HUDEP-2 (cell line): ENCODE results near the gene NR1H3.
A peak's percentile ranks its signal among the peaks of the same experiment; 100 is the strongest.
"Not testable (repeated sequence)": the region's sequence is repeated elsewhere in the genome, so short reads cannot be mapped to it uniquely, and the experiment has no call there.

Experiments used
- DNase-seq, 76 experiments: peaks; one replicate each; lab custom pipeline; 2025; ENCODE audit not compliant: unreplicated experiment in 76 of 76; lab: John Stamatoyannopoulos, UW

The NR1H3 gene

DNA sequence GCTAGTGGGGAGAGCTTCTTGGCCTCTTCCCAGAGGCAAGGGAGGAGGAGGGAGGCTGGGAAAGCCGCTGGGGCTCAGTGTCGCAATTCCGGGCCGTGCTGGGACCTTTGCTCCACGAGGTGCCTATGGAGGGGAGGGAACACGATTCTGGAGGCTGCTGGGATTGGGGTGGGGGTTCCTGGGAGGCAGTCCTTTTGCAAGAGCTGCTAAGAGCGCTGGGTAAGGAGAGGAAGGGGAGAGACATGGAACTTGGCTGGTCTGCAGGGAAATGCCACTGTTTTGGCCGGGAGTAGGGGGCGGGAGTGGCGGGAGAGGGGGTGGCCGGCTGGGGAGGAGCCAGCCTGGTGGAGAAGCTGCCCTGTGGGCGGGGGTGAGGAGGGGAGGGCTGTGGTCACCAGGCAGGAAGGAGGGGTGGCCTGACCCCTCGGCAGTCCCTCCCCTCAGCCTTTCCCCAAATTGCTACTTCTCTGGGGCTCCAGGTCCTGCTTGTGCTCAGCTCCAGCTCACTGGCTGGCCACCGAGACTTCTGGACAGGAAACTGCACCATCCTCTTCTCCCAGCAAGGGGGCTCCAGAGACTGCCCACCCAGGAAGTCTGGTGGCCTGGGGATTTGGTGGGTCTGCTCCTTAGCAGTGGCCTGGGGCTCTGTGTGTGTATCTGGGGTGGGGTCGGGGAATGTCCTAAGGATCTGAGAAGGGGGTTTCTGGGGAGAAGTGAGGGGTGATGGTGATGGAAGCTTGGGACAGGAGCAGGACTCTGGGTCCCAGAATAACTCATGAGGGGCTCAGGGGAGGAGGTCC is at the start of gene NR1H3:
NR1H3 (plus strand) TSS at position 480 of the 800 bp plus-strand sequence. CDS start 1,221 bp downstream, outside the sequence.
- DNase-seq = peak in 6 of 76 experiments; percentile 6 to 16 (median 13)

DNA sequence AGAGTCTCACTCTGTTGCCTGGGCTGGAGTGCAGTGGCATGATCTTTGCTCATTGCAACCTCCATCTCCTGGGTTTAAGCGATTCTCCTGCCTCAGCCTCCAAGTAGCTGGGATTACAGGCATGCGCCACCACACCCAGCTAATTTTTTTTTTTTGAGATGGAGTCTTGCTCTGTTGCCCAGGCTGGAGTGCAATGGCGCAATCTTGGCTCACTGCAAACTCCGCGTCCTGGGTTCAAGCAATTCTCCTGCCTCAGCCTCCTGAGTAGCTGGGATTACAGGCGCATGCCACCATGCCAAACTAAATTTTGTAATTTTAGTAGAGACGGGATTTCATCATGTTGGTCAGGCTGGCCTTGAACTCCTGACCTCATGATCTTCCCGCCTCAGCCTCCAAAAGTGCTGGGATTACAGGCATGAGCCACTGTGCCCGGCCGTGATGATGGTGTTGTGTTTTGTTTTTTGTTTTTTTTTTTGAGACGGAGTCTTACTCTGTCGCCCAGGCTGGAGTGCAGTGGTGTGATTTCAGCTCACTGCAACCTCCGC is 49.7 kb upstream of the NR1H3 start:
- not testable (repeated sequence) for DNase-seq

DNA sequence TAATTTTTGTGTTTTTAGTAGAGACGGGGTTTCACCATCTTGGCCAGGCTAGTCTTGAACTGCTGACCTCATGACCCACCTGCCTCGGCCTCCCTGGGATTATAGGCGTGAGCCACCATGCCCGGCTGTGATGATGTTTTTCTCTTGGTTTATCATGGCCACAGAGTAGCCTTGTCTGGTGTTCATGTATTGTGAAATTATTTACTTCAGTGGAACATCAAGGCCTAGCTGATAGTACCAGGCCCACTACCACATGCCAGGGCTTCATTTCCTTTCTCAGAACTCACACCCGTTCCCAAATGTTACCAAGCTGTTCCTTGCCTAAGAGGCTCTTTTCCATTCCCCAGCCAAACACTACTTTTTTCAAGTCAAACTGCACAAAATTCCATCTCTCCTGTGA is 49.2 kb upstream of the NR1H3 start:
- DNase-seq = no peak

DNA sequence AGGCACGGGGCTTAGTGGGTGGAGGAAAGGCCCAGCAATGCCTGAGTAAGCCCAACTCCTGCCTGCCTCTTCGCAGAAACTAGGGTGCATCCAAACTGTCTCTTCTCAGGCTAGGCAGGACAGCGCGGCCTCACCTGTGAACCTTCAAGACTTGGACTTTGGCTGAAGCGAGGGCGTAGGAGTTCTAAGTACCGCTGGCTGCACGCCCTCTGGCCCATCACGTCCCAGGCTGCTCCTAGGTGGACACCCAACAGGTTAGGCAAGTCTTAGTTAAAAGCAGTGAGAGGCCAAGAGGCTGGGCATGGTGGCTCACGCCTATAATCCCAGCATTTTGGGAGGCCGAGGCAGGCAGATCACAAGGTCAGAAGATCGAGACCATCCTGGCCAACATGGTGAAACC is 44.9 kb upstream of the NR1H3 start:
- DNase-seq = no peak

DNA sequence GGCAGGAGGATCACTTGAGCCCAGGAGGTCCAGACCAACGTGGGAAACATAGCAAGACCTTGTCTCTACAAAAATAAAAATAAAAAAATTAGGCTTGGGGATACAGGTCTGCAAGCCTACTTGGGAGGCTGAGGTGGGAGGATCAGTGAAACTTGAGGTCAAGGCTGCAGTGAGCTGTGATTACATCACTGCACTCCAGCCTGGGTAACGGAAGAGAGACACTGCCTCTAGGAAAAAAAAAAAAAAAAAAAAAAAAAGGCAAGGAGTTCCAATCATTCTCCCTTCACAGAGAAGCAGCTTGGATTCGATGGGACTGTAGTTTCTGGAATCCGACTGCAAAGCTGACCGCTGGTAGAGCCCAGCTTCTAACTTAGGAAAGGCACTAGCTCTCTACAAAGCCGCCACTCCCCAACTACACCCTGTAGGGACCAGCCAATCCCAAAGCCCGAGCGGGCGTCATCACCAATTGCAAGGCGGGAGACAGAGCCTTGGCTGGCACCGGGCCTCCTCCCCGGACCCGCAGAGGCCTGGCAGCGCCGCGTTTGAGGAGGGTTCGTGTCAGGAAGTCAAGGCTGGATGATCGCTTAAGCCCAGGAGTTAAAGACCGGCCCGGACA is 43.7 kb upstream of the NR1H3 start:
- DNase-seq = peak in 74 of 76 experiments; percentile 60 to 94 (median 87)

DNA sequence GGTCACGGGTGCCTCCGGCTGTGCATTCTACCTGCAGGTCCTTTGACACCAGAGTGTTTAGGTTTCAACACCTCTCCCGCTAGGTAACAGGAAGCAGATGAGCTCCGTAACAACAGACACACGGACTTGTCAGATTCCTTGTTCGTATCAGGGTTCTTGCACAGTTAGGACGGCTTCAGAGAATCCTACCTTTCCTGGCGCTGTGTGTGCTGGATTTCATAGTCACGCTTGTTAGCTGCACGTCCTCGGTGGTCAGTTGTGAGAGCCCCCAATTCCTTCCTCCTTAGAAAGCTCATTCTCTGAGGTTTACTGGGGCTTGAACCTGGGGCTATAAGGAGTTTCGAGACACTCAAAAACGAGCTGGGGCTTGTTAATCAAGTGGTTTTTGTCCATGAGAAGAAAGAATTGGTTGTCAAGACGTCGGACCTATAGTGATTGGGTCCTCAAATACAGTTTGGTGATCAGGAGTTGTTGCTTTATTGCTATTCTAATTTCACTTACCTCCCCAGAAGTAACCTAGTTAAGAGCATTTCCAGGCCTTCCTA is 42.4 kb upstream of the NR1H3 start:
- DNase-seq = peak in 2 of 76 experiments; percentile 13 to 34

DNA sequence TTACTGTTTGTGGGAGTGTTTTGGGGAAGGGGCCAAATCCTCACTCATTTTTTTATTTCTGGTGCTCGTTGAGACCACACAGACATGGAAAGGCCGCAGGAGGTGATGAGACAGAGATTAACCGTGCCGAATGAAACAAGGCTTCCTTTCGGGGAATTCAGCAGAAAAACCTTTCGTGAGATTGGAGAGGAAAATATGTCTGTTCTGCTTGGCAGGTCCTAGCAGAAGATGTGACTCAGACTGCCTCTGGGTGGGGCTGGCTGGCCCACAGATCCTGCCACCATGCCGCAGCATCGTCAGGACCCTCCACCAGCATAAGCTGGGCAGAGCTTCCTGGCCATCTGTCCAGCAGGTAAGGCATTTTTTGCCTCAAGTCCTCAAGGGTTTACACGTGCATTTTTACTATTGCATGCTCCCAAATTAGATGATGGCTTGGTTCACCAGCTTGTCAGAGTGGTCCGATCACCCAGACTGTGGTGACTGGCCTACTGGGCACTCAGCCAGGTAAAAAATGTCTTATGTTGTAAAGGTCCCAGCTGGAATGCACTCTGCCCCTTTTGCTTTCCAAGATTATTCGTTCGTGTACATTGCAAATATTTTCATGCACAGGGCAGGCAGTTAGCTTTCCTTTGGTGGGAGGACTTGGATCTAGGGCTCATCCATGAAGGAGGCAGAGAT is 41.5 kb upstream of the NR1H3 start:
- peak in 64 of 76 experiments; percentile 8 to 80 (median 48) for DNase-seq

DNA sequence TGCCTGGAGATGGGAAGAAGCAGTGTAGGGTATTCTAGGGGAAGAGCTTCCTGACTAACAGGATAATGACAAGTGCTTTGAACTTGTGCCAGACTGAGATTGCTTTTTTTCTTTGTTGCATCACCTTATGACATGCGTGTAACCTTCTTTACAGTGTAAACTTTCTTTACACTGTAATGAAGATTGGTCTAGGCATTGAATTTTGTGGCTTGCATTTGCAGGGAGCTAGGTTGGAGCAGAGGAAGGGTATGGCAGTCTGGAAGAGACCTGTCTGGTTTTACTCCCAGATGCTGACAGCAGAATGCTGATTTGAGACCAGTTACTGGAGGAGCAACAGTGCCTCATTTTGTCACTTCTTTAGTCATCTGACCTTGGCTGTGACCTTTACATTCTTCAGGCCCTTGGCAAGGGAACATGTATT is 37.4 kb upstream of the NR1H3 start:
- DNase-seq = no peak

DNA sequence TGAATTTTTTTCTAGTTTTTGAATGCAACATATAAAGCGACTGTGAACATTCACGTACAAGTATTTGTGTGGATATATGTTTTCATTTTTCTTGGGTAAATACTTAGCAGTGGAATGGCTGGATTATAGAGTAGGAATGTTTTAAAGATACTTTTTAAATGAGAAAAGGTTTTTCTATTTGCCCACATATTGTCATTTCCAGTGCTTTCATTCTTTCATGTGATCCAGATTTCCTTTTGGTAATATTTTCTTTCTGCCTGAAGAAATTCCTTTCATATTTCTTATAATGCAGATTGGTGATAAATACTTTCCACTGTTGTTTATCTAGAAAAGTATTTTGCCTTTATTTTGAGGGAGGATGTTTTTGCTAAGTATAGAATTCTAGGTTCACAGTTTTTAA is 35.1 kb upstream of the NR1H3 start:
- no peak for DNase-seq

DNA sequence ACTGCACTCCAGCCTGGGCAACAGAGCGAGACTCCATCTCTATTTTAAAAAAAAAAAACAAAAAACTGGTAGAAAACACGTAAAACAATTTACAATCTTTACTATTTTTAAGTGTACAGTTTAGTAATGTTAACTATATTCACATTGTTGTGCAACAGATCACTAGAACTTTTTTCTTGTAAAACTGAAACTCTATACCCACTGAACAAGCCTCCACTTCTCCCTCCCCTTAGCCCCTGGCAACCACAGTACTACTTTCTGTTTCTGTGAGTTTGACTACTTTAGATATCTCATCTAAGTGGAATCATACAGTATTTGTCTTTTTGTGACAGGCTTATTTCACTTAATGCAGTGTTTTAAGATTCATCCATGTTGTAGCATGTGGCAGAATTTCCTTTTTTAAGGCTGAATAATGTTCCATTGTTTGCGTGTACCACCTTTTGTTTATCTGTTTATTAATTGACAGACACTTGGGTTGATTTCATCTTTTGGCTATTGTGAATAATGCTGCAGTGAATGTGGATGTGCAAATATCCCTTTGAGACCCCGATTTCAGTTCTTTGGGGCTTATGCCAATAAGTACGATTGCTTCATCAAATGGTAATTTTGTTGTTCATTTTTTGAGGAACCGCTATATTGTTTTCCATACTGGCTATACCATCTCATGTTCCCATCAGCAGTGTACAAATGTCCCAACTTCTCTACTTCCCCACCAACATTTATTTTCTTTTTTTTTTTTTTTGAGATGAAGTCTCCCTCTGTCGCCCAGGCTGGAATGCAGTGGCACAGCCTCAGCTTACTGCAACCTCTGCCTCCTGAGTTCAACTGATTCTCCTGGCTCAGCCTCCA is 32.0 kb upstream of the NR1H3 start:
- DNase-seq = no peak

DNA sequence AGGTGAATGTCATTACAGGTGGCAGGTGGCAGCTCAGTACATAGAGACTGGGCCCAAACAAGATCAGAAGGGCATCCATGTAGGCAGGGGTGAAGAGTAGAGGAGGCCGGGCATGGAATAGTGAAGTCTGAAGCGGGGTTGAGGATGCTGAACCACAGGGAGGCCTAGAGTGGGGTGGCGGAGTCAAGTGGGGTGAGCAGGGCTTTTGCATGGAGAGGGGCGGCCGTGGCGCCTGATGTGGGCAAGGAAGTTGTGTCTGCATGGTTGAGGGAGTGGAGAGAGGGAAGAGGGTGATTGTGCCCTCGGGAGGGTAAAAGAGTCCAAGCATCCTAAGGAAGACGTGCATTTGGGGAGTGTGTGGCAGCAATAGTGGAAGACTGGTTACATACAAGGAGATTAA is 28.6 kb upstream of the NR1H3 start:
- DNase-seq = no peak

DNA sequence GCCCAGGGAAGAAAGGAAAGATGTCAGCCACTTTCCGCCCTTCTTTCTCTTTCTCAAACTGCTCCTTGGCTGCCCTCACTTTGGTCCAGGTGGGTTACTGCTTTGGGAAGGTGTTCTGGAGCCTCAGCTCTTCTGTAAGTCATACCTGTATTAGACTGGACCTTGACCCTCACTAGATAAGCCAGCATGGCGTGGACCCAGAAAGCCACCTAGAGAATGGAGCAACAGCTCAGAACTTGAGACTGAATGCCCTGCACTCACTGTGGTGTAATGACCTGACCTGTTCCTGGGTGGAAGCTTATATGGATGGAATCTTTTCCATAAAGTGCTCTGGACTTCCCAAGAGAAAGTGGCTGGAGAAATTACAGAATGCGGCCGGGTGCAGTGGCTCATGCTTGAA is 24.7 kb upstream of the NR1H3 start:
- no peak for DNase-seq

DNA sequence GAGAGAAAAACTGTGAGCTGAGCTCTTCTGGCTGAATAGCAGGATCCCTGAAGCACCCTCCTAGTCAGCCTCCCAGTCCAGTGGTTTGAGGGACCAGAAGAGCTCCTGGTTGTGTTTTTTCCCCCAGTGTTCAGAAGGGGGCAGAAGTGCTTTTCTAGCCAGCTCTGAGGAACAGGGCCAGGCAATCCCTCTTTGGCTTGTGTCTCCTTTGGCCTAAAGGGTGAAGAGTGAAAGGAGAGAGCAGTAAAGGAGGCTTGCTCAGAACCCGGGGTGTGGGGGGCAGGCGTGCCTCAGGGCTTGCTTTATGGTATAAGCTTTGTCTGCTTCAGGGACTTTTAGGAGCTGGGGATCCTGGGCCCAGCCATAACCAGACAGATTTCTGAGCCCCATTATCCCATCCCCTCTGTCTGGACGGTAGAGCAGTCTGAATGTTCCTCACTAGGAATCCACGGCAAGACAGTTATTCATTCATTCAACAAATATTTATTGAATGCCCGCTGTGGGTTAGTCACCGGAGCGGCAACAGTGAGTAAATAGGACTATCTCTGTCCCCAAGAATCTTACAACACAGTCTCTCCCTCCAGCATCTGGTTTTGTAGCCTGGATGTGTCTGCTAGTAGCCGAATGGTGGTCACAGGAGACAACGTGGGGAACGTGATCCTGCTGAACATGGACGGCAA is 23.7 kb upstream of the NR1H3 start:
- DNase-seq = peak in 17 of 76 experiments; percentile 3 to 39 (median 13)

DNA sequence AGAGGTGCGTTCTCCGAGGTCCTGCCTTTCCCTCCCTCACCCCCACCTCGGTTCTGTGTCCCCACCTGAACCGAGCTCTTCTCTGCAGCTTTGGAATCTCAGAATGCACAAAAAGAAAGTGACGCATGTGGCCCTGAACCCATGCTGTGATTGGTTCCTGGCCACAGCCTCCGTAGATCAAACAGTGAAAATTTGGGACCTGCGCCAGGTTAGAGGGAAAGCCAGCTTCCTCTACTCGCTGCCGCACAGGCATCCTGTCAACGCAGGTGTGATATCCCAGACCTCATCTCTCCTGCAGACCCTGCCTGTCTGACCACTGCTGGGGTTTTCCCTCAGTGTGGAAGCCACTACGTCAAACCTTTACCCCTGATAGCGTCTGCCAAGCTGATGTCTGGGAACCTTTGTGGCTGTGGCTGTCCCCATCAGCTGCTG is 23.1 kb upstream of the NR1H3 start:
- DNase-seq = no peak

DNA sequence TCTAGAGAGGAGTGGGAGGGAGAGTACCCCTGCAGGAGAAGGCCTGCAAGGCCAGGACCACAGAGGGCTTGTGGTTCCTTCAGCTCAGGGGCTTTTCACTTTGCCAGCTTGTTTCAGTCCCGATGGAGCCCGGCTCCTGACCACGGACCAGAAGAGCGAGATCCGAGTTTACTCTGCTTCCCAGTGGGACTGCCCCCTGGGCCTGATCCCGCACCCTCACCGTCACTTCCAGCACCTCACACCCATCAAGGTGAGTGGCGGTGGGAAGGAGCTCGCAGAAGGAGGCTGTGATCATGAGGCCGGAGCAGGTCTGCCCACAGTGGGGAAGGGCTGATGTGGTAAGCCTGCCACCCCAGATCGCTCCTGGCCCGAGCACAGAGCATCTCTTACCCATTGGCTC is 22.6 kb upstream of the NR1H3 start:
- DNase-seq = no peak

DNA sequence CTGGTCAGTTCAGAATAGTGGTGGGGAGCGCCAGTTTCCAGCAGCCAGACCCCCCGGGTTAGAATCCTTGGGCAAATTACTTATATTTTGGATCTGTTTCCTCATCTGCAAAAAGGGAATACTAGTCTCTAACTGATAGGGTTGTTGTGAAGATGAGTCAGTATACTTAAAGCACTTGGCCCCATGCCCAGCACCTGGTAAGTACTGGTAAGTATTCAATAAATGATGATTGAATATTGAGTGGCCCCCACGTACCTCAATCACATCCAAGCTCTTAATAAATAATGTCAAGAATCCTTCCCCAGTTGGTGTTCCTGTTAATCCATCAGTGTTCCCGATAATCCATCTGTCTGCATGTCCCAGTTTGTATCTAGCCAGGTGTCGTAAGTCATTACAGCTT is 21.3 kb upstream of the NR1H3 start:
- peak in 36 of 76 experiments; percentile 4 to 42 (median 20) for DNase-seq

DNA sequence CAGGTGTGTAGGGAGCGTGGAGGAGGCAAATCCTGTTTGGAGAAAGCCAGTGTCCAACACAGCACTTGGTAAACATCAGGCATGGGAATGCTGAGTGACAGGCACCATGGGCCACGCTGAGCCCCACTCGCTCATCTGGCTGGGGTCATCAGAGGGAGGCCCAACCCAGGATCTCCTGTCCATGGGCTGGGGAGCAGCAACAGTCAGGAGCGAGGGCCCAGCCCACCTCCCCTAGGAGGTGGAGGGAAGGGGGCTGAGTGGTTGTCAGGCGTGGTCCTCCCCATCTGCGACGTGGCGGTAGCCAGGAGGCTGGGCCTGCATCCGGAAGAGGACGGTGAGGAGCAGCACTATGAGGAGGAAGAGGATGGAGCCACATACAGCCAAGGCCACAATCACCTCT is 17.9 kb upstream of the NR1H3 start:
- DNase-seq = no peak

DNA sequence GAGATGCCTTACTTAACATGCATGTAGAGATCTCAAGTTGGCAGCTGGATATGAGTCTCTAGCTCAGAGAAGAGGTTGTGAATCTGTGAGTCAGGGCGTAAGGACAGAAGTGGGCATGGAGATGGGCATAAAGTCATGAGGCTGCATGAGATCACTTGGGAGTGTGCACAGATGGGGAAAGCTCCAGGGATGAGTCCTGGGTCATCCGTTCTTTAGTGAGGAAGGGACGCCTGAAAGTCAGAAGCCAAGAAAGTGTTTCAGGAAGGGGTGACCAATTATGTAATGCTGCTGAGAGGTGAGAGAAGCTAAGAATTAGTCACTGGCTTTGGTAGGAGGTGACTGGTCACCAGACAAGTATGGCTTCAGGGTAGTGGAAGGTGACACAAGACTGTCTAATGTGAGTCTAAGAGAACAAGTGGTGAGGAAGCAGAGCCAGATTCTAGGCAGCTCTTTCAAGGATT is 15.9 kb upstream of the NR1H3 start:
- DNase-seq = no peak

DNA sequence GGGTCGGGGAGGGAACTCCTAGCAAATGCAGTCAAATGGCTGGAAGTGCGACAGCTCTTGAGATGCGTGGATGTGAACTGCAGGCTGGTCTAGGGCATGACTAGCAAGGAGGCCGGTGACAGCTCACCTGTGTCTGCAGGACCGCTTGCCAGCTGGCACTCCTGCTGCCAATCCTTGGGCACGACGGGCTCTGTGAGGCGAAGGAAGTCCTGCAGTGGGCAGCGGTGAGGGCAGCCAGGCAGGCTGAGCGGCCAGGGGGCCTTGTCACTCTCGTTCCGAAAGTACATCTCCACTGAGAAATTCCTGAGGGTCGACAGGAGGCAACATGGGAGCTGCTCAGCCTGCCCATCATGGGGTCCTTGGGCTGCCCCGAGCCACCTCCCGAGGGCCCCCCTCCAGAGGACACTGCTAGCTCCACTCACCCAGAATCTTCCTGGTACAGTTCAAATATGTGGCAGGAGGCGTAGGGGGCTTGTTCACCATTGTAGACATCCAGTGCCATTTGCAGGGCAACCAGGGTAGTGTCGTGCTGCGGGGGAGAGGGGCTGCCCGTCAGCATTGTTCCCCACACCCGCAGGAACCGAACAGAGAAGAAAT is 15.1 kb upstream of the NR1H3 start:
- DNase-seq = no peak
